ENCODE results near the gene HDAC7. TPM values are rescaled to one million over a fixed set of nuclear protein-coding genes. Genes with fewer than 3 reads are reported as not detected.

The HDAC7 gene
- total RNA-seq, 1 donor from 2014 or later = 67.9 TPM

DNA sequence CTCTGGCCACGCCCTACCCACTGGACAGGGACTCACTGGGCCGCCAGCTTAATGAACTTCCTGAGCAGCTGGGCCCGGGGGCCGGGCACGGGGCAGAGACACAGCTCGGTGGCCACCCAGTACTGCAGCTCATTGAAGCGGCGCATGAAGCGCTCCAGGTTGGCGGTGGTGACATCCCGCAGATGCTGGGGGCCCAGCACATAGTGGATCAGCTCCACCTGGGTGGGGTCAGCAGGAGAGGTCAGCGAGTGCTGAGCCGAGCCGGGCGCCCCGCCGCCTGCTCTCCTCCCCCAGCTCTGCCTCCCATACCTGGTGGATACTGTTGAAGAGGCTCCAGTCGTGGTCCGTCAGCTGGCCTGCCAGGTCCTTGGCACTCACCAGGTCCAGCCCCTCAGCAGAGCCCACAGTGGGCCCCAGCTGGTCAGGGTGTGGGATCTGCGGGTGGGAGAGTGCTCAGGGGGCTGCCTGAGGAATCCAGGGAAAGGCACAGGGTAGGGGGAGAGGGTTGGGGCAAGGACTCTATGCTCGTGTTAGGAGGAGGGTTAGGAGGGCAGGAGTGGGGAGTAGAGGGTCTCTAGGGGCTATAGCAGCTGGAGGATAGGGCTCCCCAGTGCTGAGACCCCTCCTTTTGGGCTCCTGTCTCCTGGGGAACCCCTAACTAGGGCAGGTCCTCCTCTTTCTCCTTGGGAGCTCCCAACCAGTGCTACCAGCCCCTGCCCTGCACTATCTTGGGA is 78.9 kb downstream of the HDAC7 start:
- Mint-ChIP-seq H3K4me3 (ENCODE audit: unreplicated experiment) (no peak overlapping the region), H3K36me3 (ENCODE audit: unreplicated experiment) (no peaks in the 10 kb centered on the region), H3K4me1 (ENCODE audit: low read depth, unreplicated experiment) (peaks cover 16% of the 10 kb centered on the region), H3K27me3 (ENCODE audit: unreplicated experiment) (peaks cover 20% of the 10 kb centered on the region), H3K9me3 (ENCODE audit: unreplicated experiment) (peaks cover 21% of the 10 kb centered on the region), H3K27ac (ENCODE audit: unreplicated experiment) (no peak overlapping the region)
- no peak for TF ChIP-seq CTCF (IDR thresholded peaks at IDR 0.05; ENCODE audit: partially characterized antibody, unreplicated experiment)
- DNase-seq = no peak

GRCh38 chr12:47739979-47740378 is 79.7 kb downstream of the HDAC7 start:
- Mint-ChIP-seq H3K4me1 (ENCODE audit: low read depth, unreplicated experiment) (peaks cover 22% of the 10 kb centered on the region), H3K27me3 (ENCODE audit: unreplicated experiment) (peaks cover 21% of the 10 kb centered on the region), H3K36me3 (ENCODE audit: unreplicated experiment) (no peaks in the 10 kb centered on the region), H3K27ac (ENCODE audit: unreplicated experiment) (no peak overlapping the region), H3K9me3 (ENCODE audit: unreplicated experiment) (peaks cover 22% of the 10 kb centered on the region), H3K4me3 (ENCODE audit: unreplicated experiment) (no peak overlapping the region)
- DNase-seq = no peak
- TF ChIP-seq CTCF (IDR thresholded peaks at IDR 0.05; ENCODE audit: partially characterized antibody, unreplicated experiment) = no peak

- no peak overlapping the region for H3K4me3 Mint-ChIP-seq (ENCODE audit: unreplicated experiment)
- no peaks in the 10 kb centered on the region for H3K36me3 Mint-ChIP-seq (ENCODE audit: unreplicated experiment)
- peaks cover 26% of the 10 kb centered on the region for H3K9me3 Mint-ChIP-seq (ENCODE audit: unreplicated experiment)
- peaks cover 18% of the 10 kb centered on the region for H3K27me3 Mint-ChIP-seq (ENCODE audit: unreplicated experiment)
- no peak for DNase-seq
- no peak overlapping the region for H3K27ac Mint-ChIP-seq (ENCODE audit: unreplicated experiment)
- no peak for TF ChIP-seq CTCF (IDR thresholded peaks at IDR 0.05; ENCODE audit: partially characterized antibody, unreplicated experiment)
- H3K4me1 Mint-ChIP-seq (ENCODE audit: low read depth, unreplicated experiment) = peaks cover 27% of the 10 kb centered on the region
These were observed 80.4 kb downstream of the HDAC7 start for GRCh38 chr12:47739297-47739696.

- Mint-ChIP-seq H3K27me3 (ENCODE audit: unreplicated experiment) (peaks cover 14% of the 10 kb centered on the region), H3K27ac (ENCODE audit: unreplicated experiment) (no peak overlapping the region), H3K36me3 (ENCODE audit: unreplicated experiment) (no peaks in the 10 kb centered on the region), H3K4me1 (ENCODE audit: low read depth, unreplicated experiment) (peaks cover 24% of the 10 kb centered on the region), H3K9me3 (ENCODE audit: unreplicated experiment) (peaks cover 23% of the 10 kb centered on the region), H3K4me3 (ENCODE audit: unreplicated experiment) (no peak overlapping the region)
- no peak for DNase-seq
- no peak for TF ChIP-seq CTCF (IDR thresholded peaks at IDR 0.05; ENCODE audit: partially characterized antibody, unreplicated experiment)
These were observed 81.6 kb downstream of the HDAC7 start for GRCh38 chr12:47737936-47738594.

Measured in glutamatergic neuron (in vitro differentiated cells).